ENCODE measurements around the gene PTPN7. TPM values are rescaled to one million over a fixed set of nuclear protein-coding genes. Genes with fewer than 3 reads are reported as not detected.
A peak's percentile ranks its signal among the peaks of the same experiment; 100 is the strongest.

The PTPN7 gene
- total and polyA plus RNA-seq, 10 of the 15 experiments (the other 5 are each of a cell fraction or from before 2014, with no cell fraction given) = 7.9 to 117 (median 102) TPM

- WGBS (ENCODE audit: insufficient coverage, insufficient replicate concordance, low lambda C conversion rate, missing lambda C conversion rate) = 38% methylated on average over 10 of the region's 10 CpGs
- ChIA-PET CTCF (interaction anchor here (0.8 to 1.2 kb wide), 3 partner anchors 96 to 107 kb away, joined by 3 to 4 read pairs (median 3); partner anchors contain the start of gene ELF3), POLR2A (no interaction called here), RAD21 (ENCODE audit: unreplicated experiment) (interaction anchor here (1.0 kb wide), 1 partner anchor 11 kb away, joined by 4 read pairs; no protein-coding TSS in a partner anchor), SMC1A (ENCODE audit: uncharacterized antibody, unreplicated experiment) (no interaction called here)
- Histone ChIP-seq H3K4me3 (no peak overlapping the region), H3K27me3 (replicated peaks in 1 of 2; ENCODE audit: control insufficient read depth in 2 of 2, insufficient read depth in 2 of 2, low read length in 1 of 2) (no peaks in the 10 kb centered on the region), H3K27ac (ENCODE audit: control insufficient read depth, insufficient read depth) (no peak overlapping the region), H3K9me3 (replicated peaks; ENCODE audit: control insufficient read depth, insufficient read depth, low read length) (no peaks in the 10 kb centered on the region), H3K79me2 (ENCODE audit: control insufficient read depth, insufficient read depth, low read length) (no peaks in the 10 kb centered on the region), H3K36me3 (ENCODE audit: control insufficient read depth in 2 of 2, insufficient read depth in 2 of 2, low read length in 1 of 2) (no peaks in the 10 kb centered on the region), H3K4me2 (ENCODE audit: control insufficient read depth, insufficient read depth) (no peak overlapping the region), H3K4me1 (ENCODE audit: control insufficient read depth, insufficient read depth, low read length) (no peaks in the 10 kb centered on the region), H3K9ac (ENCODE audit: control insufficient read depth, insufficient read depth, low read length) (no peak overlapping the region), H4K20me1 (ENCODE audit: control insufficient read depth, insufficient read depth) (no peaks in the 10 kb centered on the region), H2AFZ (ENCODE audit: control insufficient read depth, low read depth, low read length) (no peak overlapping the region)
- no TSS peak for BruUV-seq (replicated peaks)
- intact Hi-C loops (cut with micrococcal nuclease; ENCODE audit: unreplicated experiment) = no loop called here
- FAIRE-seq = no peak
- no peak for DNase-seq (ENCODE audit: low read depth, low spot score)
- ATAC-seq = peak; percentile 24
- no peak for TF ChIP-seq TAF1 (IDR thresholded peaks at IDR 0.05; ENCODE audit: borderline replicate concordance, low read depth, low read length)
- in situ Hi-C loops (cut with MboI) = no loop called here
These were observed 53.8 kb downstream of the PTPN7 start for GRCh38 chr1:202106340-202107254.

GRCh38 chr1:202105571-202106339 is 54.6 kb downstream of the PTPN7 start:
- peak; percentile 81 for ATAC-seq
- ChIA-PET CTCF (interaction anchor here (1.0 to 1.2 kb wide), 3 partner anchors 30 to 106 kb away, joined by 3 to 4 read pairs (median 4); partner anchors contain the start of gene ELF3), POLR2A (interaction anchor here (0.7 kb wide), 1 partner anchor 37 kb away, joined by 5 read pairs; no protein-coding TSS in a partner anchor), SMC1A (ENCODE audit: uncharacterized antibody, unreplicated experiment) (no interaction called here), RAD21 (ENCODE audit: unreplicated experiment) (no interaction called here)
- Histone ChIP-seq H3K4me2 (ENCODE audit: control insufficient read depth, insufficient read depth) (no peak overlapping the region), H2AFZ (ENCODE audit: control insufficient read depth, low read depth, low read length) (no peak overlapping the region), H3K79me2 (ENCODE audit: control insufficient read depth, insufficient read depth, low read length) (no peaks in the 10 kb centered on the region), H3K27ac (ENCODE audit: control insufficient read depth, insufficient read depth) (no peak overlapping the region), H4K20me1 (ENCODE audit: control insufficient read depth, insufficient read depth) (no peaks in the 10 kb centered on the region), H3K27me3 (replicated peaks in 1 of 2; ENCODE audit: control insufficient read depth in 2 of 2, insufficient read depth in 2 of 2, low read length in 1 of 2) (no peaks in the 10 kb centered on the region; a peak in 1 of 4 replicates), H3K9ac (ENCODE audit: control insufficient read depth, insufficient read depth, low read length) (no peak overlapping the region), H3K36me3 (ENCODE audit: control insufficient read depth in 2 of 2, insufficient read depth in 2 of 2, low read length in 1 of 2) (no peaks in the 10 kb centered on the region), H3K9me3 (replicated peaks; ENCODE audit: control insufficient read depth, insufficient read depth, low read length) (no peaks in the 10 kb centered on the region), H3K4me3 (no peak overlapping the region), H3K4me1 (ENCODE audit: control insufficient read depth, insufficient read depth, low read length) (no peaks in the 10 kb centered on the region)
- 39% methylated on average over 10 of the region's 10 CpGs for WGBS (ENCODE audit: insufficient coverage, insufficient replicate concordance, low lambda C conversion rate, missing lambda C conversion rate)
- BruUV-seq (replicated peaks) = no TSS peak
- no peak for FAIRE-seq
- in situ Hi-C loops (cut with MboI) (no loop called here), intact Hi-C loops (cut with micrococcal nuclease; ENCODE audit: unreplicated experiment) (no loop called here)
- DNase-seq (ENCODE audit: low read depth, low spot score) = no peak
- no peak for TF ChIP-seq ATF7 (IDR thresholded peaks at IDR 0.05; ENCODE audit: low read depth)
- no peak for TF ChIP-seq POLR2AphosphoS2 (IDR thresholded peaks at IDR 0.05; ENCODE audit: low read depth, low read length)
- TF ChIP-seq SMARCA5 (IDR thresholded peaks at IDR 0.05) = no peak
- no peak for TF ChIP-seq PAX8 (IDR thresholded peaks at IDR 0.05)
- no peak for TF ChIP-seq HDAC2 (IDR thresholded peaks at IDR 0.05)
- no peak for TF ChIP-seq MEF2A (IDR thresholded peaks at IDR 0.05; ENCODE audit: insufficient read depth, low read depth, low read length)
- no peak for TF ChIP-seq CEBPZ (IDR thresholded peaks at IDR 0.05; ENCODE audit: low read depth, low read length)
- no peak for TF ChIP-seq NKRF (conservative IDR thresholded peaks at IDR 0.05)
